ENCODE measurements around the gene CCDC142.
"Not testable (repeated sequence)": the region's sequence is repeated elsewhere in the genome, so short reads cannot be mapped to it uniquely, and the experiment has no call there.

Gene CCDC142

DNA sequence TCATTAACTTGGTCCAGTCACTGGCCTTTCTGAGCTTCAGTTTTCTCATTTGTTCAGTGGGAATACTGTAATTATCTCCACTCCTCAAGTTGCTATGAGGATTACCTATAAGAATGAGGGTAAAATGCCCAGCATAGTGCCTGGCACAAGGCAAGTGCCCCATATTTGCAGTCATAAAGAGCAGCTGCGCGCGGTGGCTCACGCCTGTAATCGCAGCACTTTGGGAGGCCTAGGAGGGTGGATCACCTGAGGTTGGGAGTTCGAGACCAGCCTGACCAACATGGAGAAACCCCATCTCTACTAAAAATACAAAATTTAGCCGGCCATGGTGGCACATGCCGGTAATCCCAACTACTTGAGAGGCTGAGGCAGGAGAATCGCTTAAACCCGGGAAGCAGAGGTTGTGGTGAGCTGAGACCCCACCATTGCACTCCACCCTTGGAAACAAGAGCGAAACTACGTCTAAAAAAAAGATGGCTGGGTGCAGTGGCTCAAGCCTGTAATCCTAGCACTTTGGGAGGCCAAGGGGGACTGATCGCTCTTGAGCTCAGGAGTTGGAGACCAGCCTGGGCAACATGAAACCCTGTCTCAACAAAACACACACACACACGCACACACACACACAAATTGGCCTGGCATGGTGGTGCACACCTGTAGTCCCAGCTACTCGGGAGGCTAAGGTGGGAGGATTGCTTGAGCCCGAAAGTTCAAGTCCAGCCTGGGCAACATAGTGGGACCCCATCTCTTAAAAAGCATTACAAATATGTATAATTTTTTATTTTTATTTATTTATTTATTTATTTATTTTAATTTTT is 40.1 kb downstream of the CCDC142 start:
- not testable (repeated sequence) for DNase-seq (ENCODE audit: low read depth, low spot score)

DNA sequence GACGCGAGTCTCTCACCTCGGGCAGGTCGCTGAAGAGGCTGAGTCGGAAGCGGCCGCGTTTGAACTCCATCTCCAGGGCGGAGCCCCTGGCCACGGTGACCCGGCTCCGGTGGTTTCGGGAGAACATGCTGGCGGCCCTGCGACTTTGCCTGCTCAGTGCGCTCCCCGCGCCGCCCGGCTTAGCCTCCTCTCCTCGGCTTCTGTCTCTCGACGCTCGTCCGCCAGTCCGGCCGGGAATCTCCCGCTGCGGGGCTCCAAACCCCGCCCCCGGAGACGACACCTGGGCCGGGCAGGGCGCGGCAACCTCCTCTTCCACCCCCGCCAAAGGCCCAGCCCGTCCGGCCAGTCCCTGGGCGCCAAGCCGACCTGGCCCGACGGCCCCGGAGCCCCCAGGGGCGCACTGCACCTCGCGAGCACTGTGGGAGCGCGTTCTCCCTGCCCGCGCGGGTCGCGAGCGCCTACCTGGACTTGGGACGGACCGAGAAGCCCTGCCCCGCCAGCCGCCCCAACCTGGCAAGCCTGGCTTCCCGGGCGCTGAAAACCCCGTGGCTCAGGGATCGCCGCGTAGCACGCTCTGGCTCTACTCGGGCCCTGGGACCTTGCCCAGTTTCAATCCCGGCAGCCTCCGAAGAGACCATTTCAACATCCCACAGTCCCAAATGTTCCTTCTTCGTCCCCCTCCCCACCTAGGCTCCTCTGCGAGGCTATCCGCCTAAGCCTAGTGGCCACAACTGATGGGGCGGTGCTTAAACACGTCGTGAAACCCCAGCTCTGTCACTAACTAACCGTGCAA is 40.9 kb downstream of the CCDC142 start, which contains the start of gene RTKN:
Gene RTKN (minus strand): TSS at position 248 of the 793 bp plus-strand sequence. CDS start 121 bp downstream, at position 127.
- DNase-seq (ENCODE audit: low read depth, low spot score) = peak; percentile 91

- no peak for DNase-seq (ENCODE audit: low read depth, low spot score)
Observed at GRCh38 chr2:74441170-74441689, 41.6 kb downstream of the CCDC142 start.

DNA sequence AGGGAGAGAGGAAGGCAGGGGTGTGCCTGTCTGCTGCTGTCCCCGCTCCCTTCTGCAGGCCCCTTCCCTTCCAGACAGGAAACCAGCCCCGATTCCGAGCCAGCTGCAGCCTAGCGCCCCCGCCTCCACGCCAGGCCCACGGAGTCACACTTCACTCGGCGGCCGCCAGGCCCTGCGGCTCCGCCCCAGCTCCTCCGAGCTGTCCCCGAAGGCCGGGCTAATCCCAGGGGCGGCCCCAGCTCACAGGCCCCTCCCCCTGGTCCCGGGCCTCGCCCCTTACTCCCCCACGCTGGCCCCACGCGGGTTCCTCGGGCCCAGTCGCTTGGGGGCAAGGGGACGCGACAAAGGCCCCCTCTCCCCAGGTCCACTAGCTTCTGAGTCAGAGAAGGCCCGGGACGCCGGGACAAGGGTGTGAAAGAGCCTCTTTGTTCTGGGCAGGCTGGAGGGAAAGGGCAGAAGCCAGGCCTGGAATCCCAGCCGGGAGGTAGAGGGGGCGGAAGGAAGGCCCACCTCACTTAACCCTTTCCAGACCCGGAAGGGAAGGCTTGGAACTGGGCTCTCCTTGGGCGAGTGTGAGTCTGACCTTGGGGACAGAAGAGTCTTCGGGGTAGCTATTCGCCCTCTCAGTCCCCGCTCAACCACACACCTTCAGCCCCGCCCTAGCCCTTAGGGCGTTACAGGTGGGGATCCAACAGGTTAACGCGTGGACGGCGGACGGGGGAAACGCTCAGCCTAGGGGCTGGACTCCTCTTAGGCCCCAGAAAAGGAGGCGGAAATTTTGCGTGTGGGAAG is 42.2 kb downstream of the CCDC142 start:
- DNase-seq (ENCODE audit: low read depth, low spot score) = peak; percentile 93

GRCh38 chr2:74439803-74440377 is 42.9 kb downstream of the CCDC142 start:
- DNase-seq (ENCODE audit: low read depth, low spot score) = peak; percentile 52

GRCh38 chr2:74439373-74439772 is 43.4 kb downstream of the CCDC142 start:
- DNase-seq (ENCODE audit: low read depth, low spot score) = no peak

DNA sequence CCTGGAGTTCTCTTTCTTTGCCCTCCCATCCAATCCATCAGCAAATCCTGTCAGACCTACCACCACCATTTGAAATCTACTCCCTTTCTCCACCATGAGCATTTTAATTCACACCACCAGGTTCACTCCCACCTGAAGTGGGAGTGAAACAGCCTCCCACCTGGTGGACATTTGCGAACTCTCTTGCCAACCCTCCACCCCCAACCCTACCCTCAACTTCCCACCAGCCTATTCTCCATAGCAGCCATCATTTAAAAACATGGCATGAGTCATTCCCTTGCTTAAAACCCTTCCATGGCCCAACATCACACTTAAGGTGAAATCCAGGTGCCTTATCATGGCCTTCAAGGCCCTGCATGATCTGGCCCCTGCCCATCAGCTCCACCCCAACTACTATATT is 44.5 kb downstream of the CCDC142 start:
- DNase-seq (ENCODE audit: low read depth, low spot score) = no peak

GRCh38 chr2:74436848-74437695 is 45.7 kb downstream of the CCDC142 start:
- DNase-seq (ENCODE audit: low read depth, low spot score) = no peak

DNA sequence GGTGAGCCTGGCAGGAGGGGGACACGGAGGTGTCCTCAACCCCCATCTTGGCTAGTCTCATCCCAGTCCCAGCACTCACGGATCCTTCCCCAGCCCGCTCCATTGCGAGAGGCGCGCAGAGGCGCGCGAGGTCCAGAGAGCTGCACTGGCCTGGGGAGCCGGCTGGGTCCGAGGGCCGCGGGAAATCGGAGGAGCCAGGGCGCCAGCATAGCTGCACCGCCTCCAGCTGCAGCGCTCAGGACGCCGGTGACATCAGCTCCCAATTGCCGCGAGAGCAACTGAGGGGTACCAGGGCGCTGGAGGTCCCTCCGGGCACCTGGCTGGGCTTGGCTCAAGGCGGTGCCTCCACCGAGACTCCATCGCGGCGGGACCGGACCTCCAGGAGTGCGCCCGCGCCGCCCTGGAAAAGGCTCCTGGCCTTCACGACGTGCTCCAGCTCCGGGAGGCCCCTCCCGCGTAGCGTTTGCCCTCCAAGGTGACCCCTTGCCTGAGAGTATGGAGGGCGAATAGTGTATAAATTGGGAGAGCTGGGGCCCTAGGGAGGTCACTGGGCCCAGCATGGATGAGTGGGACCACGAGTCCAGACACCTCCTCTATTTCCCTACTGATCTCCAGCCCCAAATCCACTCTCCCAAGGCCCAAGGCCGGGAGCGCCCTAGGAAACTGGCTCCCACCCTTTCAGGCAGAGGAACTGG is 46.5 kb downstream of the CCDC142 start:
- no peak for DNase-seq (ENCODE audit: low read depth, low spot score)

GRCh38 chr2:74430502-74430901 is 52.3 kb downstream of the CCDC142 start:
- DNase-seq (ENCODE audit: low read depth, low spot score) = no peak

GRCh38 chr2:74429487-74430451 is 53.0 kb downstream of the CCDC142 start:
- DNase-seq (ENCODE audit: low read depth, low spot score) = no peak

DNA sequence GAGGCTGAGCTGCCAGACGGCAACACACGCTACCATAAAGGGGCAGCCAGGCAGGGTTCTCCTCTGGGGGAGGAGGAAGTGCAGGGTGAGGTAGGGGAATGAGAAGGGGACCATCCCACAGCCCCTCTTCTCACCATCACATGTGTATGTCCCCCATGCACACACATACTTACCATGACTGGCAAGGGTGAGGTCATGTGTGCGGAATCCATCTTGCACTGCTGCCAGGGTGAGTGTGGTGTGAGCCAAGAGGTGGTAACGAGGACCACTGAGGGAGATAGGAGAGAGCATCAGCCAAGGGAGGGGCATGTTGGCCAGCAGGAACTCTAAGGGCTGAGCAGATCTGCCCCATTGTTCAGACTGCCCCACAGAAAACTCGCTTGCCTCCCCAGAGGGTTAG is 54.1 kb downstream of the CCDC142 start:
- DNase-seq (ENCODE audit: low read depth, low spot score) = no peak

GRCh38 chr2:74427551-74427950 is 55.2 kb downstream of the CCDC142 start:
- no peak for DNase-seq (ENCODE audit: low read depth, low spot score)

- DNase-seq (ENCODE audit: low read depth, low spot score) = no peak
Observed at GRCh38 chr2:74426181-74426758, 56.5 kb downstream of the CCDC142 start.

DNA sequence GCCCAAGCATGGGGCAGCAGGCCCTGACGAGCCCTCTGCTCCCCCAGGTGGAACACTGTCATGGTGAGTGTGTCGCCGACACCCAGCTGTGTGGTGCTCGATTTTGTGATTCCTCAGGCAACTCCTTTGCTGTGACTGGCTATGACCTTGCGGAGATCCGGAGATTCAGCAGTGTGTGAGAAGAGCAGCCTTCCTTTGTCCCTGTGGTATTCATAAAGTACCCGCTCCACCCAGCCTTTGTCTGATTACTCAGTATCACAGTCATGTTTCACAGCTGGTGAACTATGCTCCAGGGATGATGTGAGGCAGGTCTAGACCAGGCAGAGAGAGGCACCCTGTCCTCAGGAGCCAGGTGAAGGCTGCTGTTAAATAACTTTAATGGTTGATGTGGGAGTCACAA is 57.3 kb downstream of the CCDC142 start:
- no peak for DNase-seq (ENCODE audit: low read depth, low spot score)

DNA sequence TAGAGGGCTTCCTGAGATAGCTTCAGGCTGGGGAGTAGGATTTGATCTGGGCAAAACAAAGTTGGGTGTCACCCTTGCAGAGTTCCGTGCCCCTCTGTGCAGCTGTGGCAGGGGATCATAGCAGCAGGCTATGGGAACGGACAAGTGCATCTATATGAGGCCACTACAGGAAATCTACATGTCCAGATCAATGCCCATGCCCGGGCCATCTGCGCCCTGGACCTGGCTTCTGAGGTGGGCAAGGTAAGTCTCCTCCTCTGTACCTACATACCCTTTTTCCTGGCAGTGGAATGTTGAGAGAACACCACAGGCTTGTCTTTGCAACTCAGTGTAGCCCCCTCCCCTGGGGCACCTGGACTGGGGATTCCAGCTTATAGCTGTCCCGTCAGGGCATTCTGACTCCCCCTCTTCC is 57.8 kb downstream of the CCDC142 start:
- DNase-seq (ENCODE audit: low read depth, low spot score) = no peak

- no peak for DNase-seq (ENCODE audit: low read depth, low spot score)
Observed at GRCh38 chr2:74424139-74424992, 58.4 kb downstream of the CCDC142 start.

Data from ELF-1 (cell line).